H1 (cell line): ENCODE results near the gene SMARCD1. TPM values are rescaled to one million over a fixed set of nuclear protein-coding genes. Genes with fewer than 3 reads are reported as not detected.

Experiments
- CTCF ChIA-PET: fragments of 300-600 bp; sonication (Branson Sonifier 250); formaldehyde crosslinking; loops from one replicate; lab custom pipeline; 2021; ENCODE audit not compliant: partially characterized antibody; lab: Charles Lee
- POLR2A ChIA-PET: fragments of 300-600 bp; sonication (Branson Sonifier 250); formaldehyde crosslinking; loops from one replicate; lab custom pipeline; 2021; ENCODE audit warnings: inconsistent platforms; ENCODE audit not compliant: partially characterized antibody; lab: Charles Lee
- DNase-seq, 2 experiments: peaks; one replicate each; pipeline versions ENCODE4 v3.0.0 to v3.0.0-alpha.2; 2010 to 2022; ENCODE audit warnings: low spot score in 2 of 2, low read depth in 1 of 2, mixed read lengths in 1 of 2
- FAIRE-seq: peaks from 2 replicates; lab custom pipeline; 2011; peaks lifted over from hg19 to GRCh38; lab: Jason Lieb, UNC
- H2AFZ ChIP-seq: 2 replicates; pipeline ENCODE4 v1.8.1; 2012; ENCODE audit warnings: low read length, inconsistent platforms
- H2AK5ac ChIP-seq: 2 replicates; pipeline ENCODE4 v1.6.1; 2013; ENCODE audit warnings: low read depth, low read length
- H2BK120ac ChIP-seq: replicated peaks from 2 replicates; pipeline ENCODE3; 2013; ENCODE audit warnings: low read depth, low read length, inconsistent platforms
- H2BK12ac ChIP-seq: 2 replicates; pipeline ENCODE4 v1.6.1; 2013; ENCODE audit warnings: low read depth, low read length
- H2BK15ac ChIP-seq: 2 replicates; pipeline ENCODE4 v1.6.1; 2013; ENCODE audit warnings: low read length
- H2BK20ac ChIP-seq: 2 replicates; pipeline ENCODE4 v1.6.1; 2013; ENCODE audit warnings: low read length
- H2BK5ac ChIP-seq: 2 replicates; pipeline ENCODE4 v1.6.1; 2013; ENCODE audit warnings: low read depth, low read length
- H3K14ac ChIP-seq: 2 replicates; pipeline ENCODE4 v1.6.1; 2013; ENCODE audit warnings: inconsistent platforms; ENCODE audit not compliant: insufficient read length
- H3K18ac ChIP-seq: 2 replicates; pipeline ENCODE4 v1.6.1; 2013; ENCODE audit warnings: low read length; ENCODE audit errors: extremely low read depth
- H3K23ac ChIP-seq: 2 replicates; pipeline ENCODE4 v1.6.1; 2013; ENCODE audit warnings: inconsistent platforms; ENCODE audit not compliant: insufficient read length
- H3K23me2 ChIP-seq: 2 replicates; pipeline ENCODE4 v1.6.1; 2013; ENCODE audit warnings: low read depth, low read length
- H3K27ac ChIP-seq: 2 replicates; pipeline ENCODE4 v1.6.1; 2011; ENCODE audit warnings: low read depth, low read length, inconsistent platforms
- H3K27me3 ChIP-seq, 4 experiments: replicated peaks in 1 of 4; 1 replicate in 1 of 4; 2 replicates in 3 of 4; pipeline versions ENCODE4 v1.6.1 to v1.8.1; 2011 to 2013; ENCODE audit warnings: low read length in 3 of 4, mild to moderate bottlenecking in 3 of 4, inconsistent platforms in 2 of 4, mixed read lengths in 2 of 4, moderate library complexity in 1 of 4; ENCODE audit not compliant: control insufficient read depth in 3 of 4, insufficient read depth in 3 of 4; ENCODE audit errors: extremely low read depth in 1 of 4
- H3K36me3 ChIP-seq, 4 experiments: 2 replicates each; pipeline versions ENCODE4 v1.6.1 to v1.8.1; 2011 to 2013; ENCODE audit warnings: mild to moderate bottlenecking in 4 of 4, low read length in 3 of 4, moderate library complexity in 2 of 4, control low read depth in 1 of 4, inconsistent platforms in 1 of 4; ENCODE audit not compliant: insufficient read depth in 4 of 4, control insufficient read depth in 2 of 4
- H3K4ac ChIP-seq: replicated peaks from 2 replicates; pipeline ENCODE3; 2013; ENCODE audit warnings: low read length, low read depth, mixed read lengths, inconsistent platforms; ENCODE audit not compliant: insufficient read length
- H3K4me1 ChIP-seq, 4 experiments: replicated peaks in 1 of 4; 1 replicate in 1 of 4; 2 replicates in 3 of 4; pipeline versions ENCODE4 v1.6.1 to v1.8.1; 2011 to 2013; ENCODE audit warnings: low read length in 3 of 4, inconsistent platforms in 2 of 4, mixed read lengths in 1 of 4; ENCODE audit not compliant: insufficient read depth in 4 of 4, control insufficient read depth in 3 of 4
- H3K4me2 ChIP-seq, 2 experiments: 2 replicates each; pipeline versions ENCODE4 v1.6.1 to v1.8.1; 2011 to 2013; ENCODE audit warnings: low read depth in 2 of 2, low read length in 2 of 2, control low read depth in 1 of 2, inconsistent platforms in 1 of 2, mild to moderate bottlenecking in 1 of 2; ENCODE audit not compliant: insufficient read depth in 1 of 2
- H3K4me3 ChIP-seq, 4 experiments: fragments of 200-600, 300-600 bp in 1 of 4; sonication (generic), shearing (Covaris generic), sonication (Bioruptor Twin) in 1 of 4; 2 replicates each; pipeline versions ENCODE4 v1.5.1 to v1.8.1; 2011 to 2016; ENCODE audit warnings: low read length in 4 of 4, low read depth in 3 of 4, control low read depth in 2 of 4, inconsistent platforms in 2 of 4, mild to moderate bottlenecking in 2 of 4, mixed read lengths in 1 of 4, moderate library complexity in 1 of 4; ENCODE audit not compliant: insufficient read depth in 2 of 4; ENCODE audit errors: extremely low read depth in 1 of 4
- H3K56ac ChIP-seq: replicated peaks from 2 replicates; pipeline ENCODE3; 2013; ENCODE audit warnings: low read depth, mild to moderate bottlenecking, mixed read lengths, low read length, inconsistent platforms; ENCODE audit not compliant: insufficient read length
- H3K79me1 ChIP-seq: 2 replicates; pipeline ENCODE4 v1.6.1; 2013; ENCODE audit warnings: low read depth, low read length, control low read depth
- H3K79me2 ChIP-seq, 2 experiments: 2 replicates each; pipeline versions ENCODE4 v1.6.1 to v1.8.1; 2012 to 2013; ENCODE audit warnings: low read length in 2 of 2, mild to moderate bottlenecking in 2 of 2, inconsistent platforms in 1 of 2; ENCODE audit not compliant: insufficient read depth in 2 of 2, control insufficient read depth in 1 of 2
- H3K9ac ChIP-seq, 4 experiments: replicated peaks in 1 of 4; 1 replicate in 1 of 4; 2 replicates in 3 of 4; pipeline versions ENCODE4 v1.6.1 to v1.8.1; 2011 to 2013; ENCODE audit warnings: low read depth in 3 of 4, low read length in 3 of 4, control low read depth in 2 of 4, mild to moderate bottlenecking in 2 of 4, moderate library complexity in 2 of 4, inconsistent platforms in 1 of 4; ENCODE audit errors: extremely low read depth in 1 of 4
- H3K9me3 ChIP-seq, 2 experiments: 2 replicates each; pipeline versions ENCODE4 v1.6.1 to v1.8.1; 2012 to 2013; ENCODE audit warnings: mild to moderate bottlenecking in 2 of 2, moderate library complexity in 2 of 2, control low read depth in 1 of 2, inconsistent platforms in 1 of 2, low read depth in 1 of 2, low read length in 1 of 2, mixed read lengths in 1 of 2; ENCODE audit not compliant: insufficient read depth in 2 of 2
- H4K20me1 ChIP-seq, 2 experiments: replicated peaks in 1 of 2; 2 replicates each; pipeline versions ENCODE3 to v1.8.1; 2011 to 2013; ENCODE audit warnings: inconsistent platforms in 2 of 2, low read length in 2 of 2, mild to moderate bottlenecking in 1 of 2; ENCODE audit not compliant: insufficient read depth in 2 of 2, control insufficient read depth in 1 of 2
- H4K5ac ChIP-seq: 2 replicates; pipeline ENCODE4 v1.6.1; 2013; ENCODE audit warnings: low read length, low read depth, mixed read lengths, inconsistent platforms; ENCODE audit not compliant: insufficient read length
- H4K8ac ChIP-seq: 2 replicates; pipeline ENCODE4 v1.8.0; 2013; ENCODE audit warnings: mild to moderate bottlenecking, moderate library complexity, low read length, inconsistent platforms; ENCODE audit not compliant: insufficient read depth; ENCODE audit errors: extremely low read depth
- H4K91ac ChIP-seq: replicated peaks from 2 replicates; pipeline ENCODE3; 2013; ENCODE audit warnings: low read length, mixed read lengths, inconsistent platforms; ENCODE audit not compliant: insufficient read length
- PHF8 ChIP-seq: fragments of 200-600 bp; sonication (generic); conservative IDR thresholded peaks from 2 replicates; pipeline ENCODE4 v1.7.1; 2012; ENCODE audit warnings: low read depth, mild to moderate bottlenecking, inconsistent platforms, low read length, moderate library complexity
- RAD21 ChIP-seq, 2 experiments: IDR thresholded peaks in 1 of 2; conservative IDR thresholded peaks in 1 of 2; 2 replicates each; pipeline ENCODE4 v1.6.1; 2011; ENCODE audit warnings: low read depth in 2 of 2, low read length in 2 of 2, improper control_type of control experiment in 1 of 2, inconsistent platforms in 1 of 2, mild to moderate bottlenecking in 1 of 2, moderate library complexity in 1 of 2
- RFX5 ChIP-seq: IDR thresholded peaks from 2 replicates; pipeline ENCODE4 v1.6.1; 2011; ENCODE audit warnings: low read depth, low read length, improper control_type of control experiment, borderline replicate concordance
- SP4 ChIP-seq: IDR thresholded peaks from 2 replicates; pipeline ENCODE4 v1.6.1; 2012; ENCODE audit warnings: low read length, inconsistent platforms
- WGBS, 2 experiments: shearing (Covaris generic) in 1 of 2; methylation state at CpG; one replicate each; pipeline versions ENCODE4 v1.1.6 to v1.1.7; 2013 to 2015; ENCODE audit warnings: low lambda C conversion rate in 2 of 2, mixed read lengths in 2 of 2, inconsistent platforms in 1 of 2, low coverage in 1 of 2, missing lambda C conversion rate in 1 of 2; ENCODE audit not compliant: insufficient replicate concordance in 2 of 2, insufficient coverage in 1 of 2, insufficient read length in 1 of 2; ENCODE audit errors: extremely low coverage in 1 of 2, missing lambda C conversion rate in 1 of 2; 5-methylcytosine and 5-hydroxymethylcytosine counted together
- long read RNA-seq, 2 experiments: library from RNA in 1 of 2; library from capped mRNA in 1 of 2; stranded (forward); transcript quantifications; one replicate each; pipeline ENCODE4 v2.0.0, GENCODE V29; 2021; ENCODE audit warnings: inconsistent platforms in 1 of 2
- polyA minus RNA-seq, 3 experiments: library from RNA; depleted of rRNA, polyadenylated mRNA; stranded (reverse); fragments of >200 nt; gene quantifications; 1 replicate in 2 of 3; 2 replicates in 1 of 3; pipeline ENCODE4 v1.2.3, GENCODE V29; 2011
- polyA plus RNA-seq, 7 experiments: library from polyadenylated mRNA; depleted of rRNA in 3 of 7; stranded (reverse) in 5 of 7; unstranded in 2 of 7; fragments of >200 nt in 5 of 7; fragments of 200-250 nt in 2 of 7; gene quantifications; 1 replicate in 5 of 7; 2 replicates in 1 of 7; 4 replicates in 1 of 7; pipeline versions ENCODE4 v1.2.1 to v1.2.3, GENCODE V29; 2011 to 2013; ENCODE audit warnings: missing spikeins in 2 of 7, mixed read lengths in 2 of 7
- total RNA-seq: library from RNA; stranded (reverse); fragmentation: NEBNext Ultra II Directional; extraction: Animal tissue kit (Norgen Biotek cat#: 25700); gene quantifications from 2 replicates; pipeline ENCODE4 v1.2.1, GENCODE V29; 2021
- TF ChIP-seq, protein P1 (sequence below): IDR thresholded peaks from 2 replicates; pipeline ENCODE4 v1.6.1; 2012; ENCODE audit warnings: inconsistent platforms

SMARCD1 gene
- total RNA-seq (128 and 140 TPM in 2 replicates), polyA plus RNA-seq (2011; rRNA removed) (130 and 134 TPM in 2 replicates), polyA minus RNA-seq (2011; rRNA and poly(A)+ RNA removed) (188 TPM in 2 replicates)
- polyA plus RNA-seq (2011; cell fraction: cytosol; rRNA removed), result 108 TPM
- 163 TPM for polyA plus RNA-seq (2011; cell fraction: nucleus; rRNA removed)
- 129 to 179 TPM (median 144 TPM) in 4 replicates for polyA plus RNA-seq (2012, experiment 1 of 2)
- polyA plus RNA-seq (2012, experiment 2 of 2), result 124 TPM
- 78.3 TPM for polyA plus RNA-seq (2013, experiment 1 of 2)
- 77.3 TPM for polyA plus RNA-seq (2013, experiment 2 of 2)
- 160 TPM for polyA minus RNA-seq (2011; cell fraction: cytosol; rRNA and poly(A)+ RNA removed)
- 105 TPM for polyA minus RNA-seq (2011; cell fraction: nucleus; rRNA and poly(A)+ RNA removed)
- long read RNA-seq, experiment 1, transcript SMARCD1-208 (3 exons, 567 nt), result minor isoform, 13 of 140 reads
- long read RNA-seq, experiment 1, transcript SMARCD1-202 (13 exons, 3,658 nt), result major isoform, 25 of 140 reads
- long read RNA-seq, experiment 1, partial matches to known transcripts, result 83 of 140 reads
- long read RNA-seq, experiment 1, other reads (novel, unspliced or antisense), result 12 of 140 reads
- long read RNA-seq, experiment 2, partial matches to known transcripts, result 4 of 6 reads
- long read RNA-seq, experiment 2, other reads (novel, unspliced or antisense), result 0 of 6 reads

DNA sequence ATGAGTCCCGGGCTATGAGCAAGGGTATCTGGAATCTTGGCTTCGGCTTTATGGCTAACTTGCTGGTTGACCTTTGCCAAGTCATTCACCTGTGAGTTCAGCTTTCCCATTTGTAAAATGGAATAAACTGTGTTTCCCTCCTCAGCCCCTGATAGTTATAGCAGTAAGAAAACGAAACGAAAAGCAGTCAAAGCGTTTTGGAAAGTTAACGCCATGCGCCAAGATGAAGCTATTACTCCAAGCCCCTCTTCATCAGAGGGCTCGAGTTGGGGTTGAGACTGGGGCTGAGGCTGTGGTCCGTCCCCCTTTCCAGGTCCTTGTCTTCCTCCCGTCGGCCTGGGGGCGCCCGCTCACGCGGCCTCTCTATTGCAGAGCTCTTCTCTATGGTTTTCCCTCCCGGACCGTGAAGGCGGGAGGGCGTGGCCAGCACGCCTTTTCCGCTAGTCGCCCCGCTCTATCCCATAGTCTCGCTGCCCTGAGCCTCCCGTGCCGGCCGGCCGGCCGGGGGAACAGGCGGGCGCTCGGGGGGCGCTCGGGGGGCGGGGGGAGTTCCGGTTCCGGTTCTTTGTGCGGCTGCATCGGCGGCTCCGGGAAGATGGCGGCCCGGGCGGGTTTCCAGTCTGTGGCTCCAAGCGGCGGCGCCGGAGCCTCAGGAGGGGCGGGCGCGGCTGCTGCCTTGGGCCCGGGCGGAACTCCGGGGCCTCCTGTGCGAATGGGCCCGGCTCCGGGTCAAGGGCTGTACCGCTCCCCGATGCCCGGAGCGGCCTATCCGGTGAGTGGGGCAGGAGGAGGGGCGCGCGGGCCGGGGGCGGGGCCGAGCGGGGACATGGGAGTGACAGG lies at the start of gene SMARCD1:
Gene SMARCD1, plus strand, starts transcription at position 568 of the 840 bp plus-strand sequence. Its CDS starts 28 bp downstream, at position 596.
- peaks cover 0 to 22% of the 10 kb centered on the region in 2 experiments; a peak in 3 of 4 replicates for H3K79me2 ChIP-seq
- WGBS, 2 experiments, result 4% methylated on average over 24 of the region's 69 CpGs; no CpG with 5 or more reads in 1 of the 2 experiments
- no peak for FAIRE-seq
- TF ChIP-seq SP4 (no peak), PHF8 (peak; percentile 99), RFX5 (peak; percentile 52; the same call in 1 of the 2 replicates), RAD21 (IDR thresholded peaks at IDR 0.05 in 1 of 2, conservative IDR thresholded peaks at IDR 0.05 in 1 of 2; ENCODE audit: low read depth in 2 of 2, low read length in 2 of 2) (no peak)
- TF ChIP-seq, protein P1, sequence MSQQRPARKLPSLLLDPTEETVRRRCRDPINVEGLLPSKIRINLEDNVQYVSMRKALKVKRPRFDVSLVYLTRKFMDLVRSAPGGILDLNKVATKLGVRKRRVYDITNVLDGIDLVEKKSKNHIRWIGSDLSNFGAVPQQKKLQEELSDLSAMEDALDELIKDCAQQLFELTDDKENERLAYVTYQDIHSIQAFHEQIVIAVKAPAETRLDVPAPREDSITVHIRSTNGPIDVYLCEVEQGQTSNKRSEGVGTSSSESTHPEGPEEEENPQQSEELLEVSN, result 0 out of 2 replicates have a peak, but pooled peaks have one; percentile 9

More for the DNA sequence above, at the start of gene SMARCD1:
- Histone ChIP-seq H3K23me2 (peaks cover 9% of the 10 kb centered on the region), H3K79me1 (no peaks in the 10 kb centered on the region; the same call in 1 of the 2 replicates), H2BK12ac (no peak within 1 kb of the TSS), H3K14ac (no peak within 1 kb of the TSS), H2BK5ac (peak within 1 kb of the TSS; percentile 90), H4K5ac (peak within 1 kb of the TSS; percentile 79), H3K4me2 (peak within 1 kb of the TSS; percentile 92 to 95), H3K56ac (peak within 1 kb of the TSS; percentile 33), H3K4me3 (peak within 1 kb of the TSS; percentile 42 to 88 (median 77)), H3K4me1 (peaks cover 0 to 8% (median 5%) of the 10 kb centered on the region in 4 experiments; a peak in 3 of 7 replicates), H3K27ac (peak within 1 kb of the TSS; percentile 68; the same call in 1 of the 2 replicates), H4K20me1 (peaks cover 5 to 13% of the 10 kb centered on the region in 2 experiments), H2AFZ (peak within 1 kb of the TSS; percentile 47; the same call in 1 of the 2 replicates), H4K91ac (no peak within 1 kb of the TSS), H2BK120ac (peak within 1 kb of the TSS; percentile 58), H3K27me3 (peaks cover 0 to 15% (median 8%) of the 10 kb centered on the region in 4 experiments; a peak in 4 of 7 replicates), H3K23ac (no peak within 1 kb of the TSS), H3K18ac (peak within 1 kb of the TSS; percentile 78; the same call in 1 of the 2 replicates), H3K9ac (peak within 1 kb of the TSS; percentile 68 to 82 (median 74)), H3K36me3 (peaks cover 24 to 36% (median 35%) of the 10 kb centered on the region in 4 experiments), H4K8ac (peak within 1 kb of the TSS; percentile 99), H3K4ac (peak within 1 kb of the TSS; percentile 8), H2BK15ac (peak within 1 kb of the TSS; percentile 37; the same call in 1 of the 2 replicates), H3K9me3 (no peaks in the 10 kb centered on the region), H2AK5ac (no peak within 1 kb of the TSS; the same call in 1 of the 2 replicates), H2BK20ac (0 out of 2 replicates have a peak within 1 kb of the TSS, but pooled peaks have one; percentile 56)
- CTCF ChIA-PET, result interaction anchor here (0.6 to 27.3 kb wide), 34 partner anchors 9 to 742 kb away, joined by 3 to 625 read pairs (median 3); partner anchors contain the start of genes AQP5, ASIC1, CERS5 and COX14
- POLR2A ChIA-PET, result interaction anchor here (0.6 to 25.0 kb wide), 25 partner anchors 9 to 997 kb away, joined by 3 to 457 read pairs (median 4); partner anchors contain the start of genes BCDIN3D, CERS5, COX14 and GPD1
- DNase-seq, result peak; percentile 93 to 94
